Measurements from ENCODE around the gene ZBTB2.

- TF ChIP-seq CTCF (conservative IDR thresholded peaks at IDR 0.05; ENCODE audit: low read depth, low read length) (no peak), RFX5 (IDR thresholded peaks at IDR 0.05; ENCODE audit: low read depth, low read length) (no peak), MAZ (IDR thresholded peaks at IDR 0.05; ENCODE audit: borderline replicate concordance, low read depth, low read length) (no peak), RAD21 (IDR thresholded peaks at IDR 0.05; ENCODE audit: low read length) (no peak), POLR2A (IDR thresholded peaks at IDR 0.05; ENCODE audit: low read depth, low read length) (no peak), NFE2L2 (IDR thresholded peaks at IDR 0.05; ENCODE audit: low read depth, low read length) (no peak), FOS (IDR thresholded peaks at IDR 0.05; ENCODE audit: low read depth, low read length) (no peak), MAFK (IDR thresholded peaks at IDR 0.05; ENCODE audit: low read depth, low read length) (no peak), RCOR1 (IDR thresholded peaks at IDR 0.05; ENCODE audit: insufficient replicate concordance, low read length) (no peak)
- TF ChIP-seq, protein P1, sequence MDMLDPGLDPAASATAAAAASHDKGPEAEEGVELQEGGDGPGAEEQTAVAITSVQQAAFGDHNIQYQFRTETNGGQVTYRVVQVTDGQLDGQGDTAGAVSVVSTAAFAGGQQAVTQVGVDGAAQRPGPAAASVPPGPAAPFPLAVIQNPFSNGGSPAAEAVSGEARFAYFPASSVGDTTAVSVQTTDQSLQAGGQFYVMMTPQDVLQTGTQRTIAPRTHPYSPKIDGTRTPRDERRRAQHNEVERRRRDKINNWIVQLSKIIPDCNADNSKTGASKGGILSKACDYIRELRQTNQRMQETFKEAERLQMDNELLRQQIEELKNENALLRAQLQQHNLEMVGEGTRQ (IDR thresholded peaks at IDR 0.05; ENCODE audit: low read depth, low read length), result no peak
Observed at GRCh38 chr6:151422981-151423380, 31.6 kb upstream of the ZBTB2 start.

Data from IMR-90 (cell line).